ENCODE measurements around the gene WDR18.

DNA sequence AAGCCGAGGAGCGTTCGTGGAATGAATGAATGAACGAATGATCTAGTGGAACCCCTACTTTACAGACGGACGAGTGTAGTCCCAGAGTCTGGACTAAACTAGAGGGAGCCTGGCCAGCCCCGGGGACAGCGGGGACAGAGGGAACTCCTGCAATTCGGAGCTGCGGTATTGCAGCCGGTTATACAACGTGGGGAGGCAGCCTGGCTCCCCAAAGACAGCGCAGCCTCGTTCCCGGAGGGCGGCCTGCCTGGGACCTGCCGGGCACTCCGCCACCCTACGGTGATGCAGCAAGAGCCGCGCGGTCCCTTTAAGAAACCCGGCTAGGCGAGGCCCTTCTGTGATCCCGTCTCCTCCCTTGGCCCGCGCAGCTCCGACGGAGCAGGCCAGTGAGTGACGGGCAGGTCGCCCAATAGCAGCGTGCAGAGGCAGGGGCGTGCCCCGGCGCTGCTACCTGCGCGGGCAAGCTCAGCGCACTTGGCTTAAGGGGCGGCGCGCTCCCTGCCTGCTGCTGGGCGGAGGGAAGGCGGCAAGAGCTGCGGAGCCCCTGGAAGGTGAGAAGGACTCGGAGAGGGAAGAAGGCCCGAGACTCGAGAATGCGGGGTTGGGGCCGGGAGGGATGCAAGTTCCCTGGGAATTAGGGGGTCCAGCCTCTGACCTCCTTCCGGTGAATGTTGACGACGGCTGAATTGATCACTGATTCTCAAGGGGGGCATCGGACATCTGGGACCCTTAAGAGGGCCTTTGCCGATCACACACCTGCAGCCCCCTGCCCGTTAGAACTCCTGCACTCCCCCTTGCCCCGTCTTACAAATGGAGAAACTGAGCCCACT, 55.7 kb downstream of the WDR18 start, which contains the start of gene ABCA7:
- TF ChIP-seq GATA2 (IDR thresholded peaks at IDR 0.05; ENCODE audit: low read depth, low read length) (no peak), GATA3 (IDR thresholded peaks at IDR 0.05; ENCODE audit: low read depth, low read length) (no peak)

All from SH-SY5Y (cell line).